ENCODE results near the gene ARHGEF7.

ARHGEF7 gene

GRCh38 chr13:111328574-111329410 lies 213.7 kb downstream of the ARHGEF7 start:
- no peak for DNase-seq

DNA sequence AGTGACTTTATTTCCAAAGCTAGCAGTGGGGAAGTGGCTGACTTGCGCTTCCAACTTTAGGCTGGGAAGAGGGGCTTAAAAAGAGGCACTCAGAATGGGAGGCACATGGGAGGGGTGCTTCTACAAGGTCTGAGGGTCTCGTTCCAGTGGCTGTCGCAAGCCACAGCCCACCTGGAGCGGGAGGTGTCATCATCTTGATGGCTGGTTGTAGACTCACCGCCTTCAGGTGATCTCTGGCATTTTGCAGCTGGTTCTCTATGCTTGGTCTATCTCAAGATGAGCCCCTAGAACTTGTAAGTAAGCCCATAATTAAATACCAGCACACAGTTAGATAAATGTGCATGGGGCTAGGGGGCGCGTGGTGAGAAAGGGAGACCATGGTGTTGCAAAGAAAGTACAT lies 214.5 kb downstream of the ARHGEF7 start:
- no peak for DNase-seq

DNA sequence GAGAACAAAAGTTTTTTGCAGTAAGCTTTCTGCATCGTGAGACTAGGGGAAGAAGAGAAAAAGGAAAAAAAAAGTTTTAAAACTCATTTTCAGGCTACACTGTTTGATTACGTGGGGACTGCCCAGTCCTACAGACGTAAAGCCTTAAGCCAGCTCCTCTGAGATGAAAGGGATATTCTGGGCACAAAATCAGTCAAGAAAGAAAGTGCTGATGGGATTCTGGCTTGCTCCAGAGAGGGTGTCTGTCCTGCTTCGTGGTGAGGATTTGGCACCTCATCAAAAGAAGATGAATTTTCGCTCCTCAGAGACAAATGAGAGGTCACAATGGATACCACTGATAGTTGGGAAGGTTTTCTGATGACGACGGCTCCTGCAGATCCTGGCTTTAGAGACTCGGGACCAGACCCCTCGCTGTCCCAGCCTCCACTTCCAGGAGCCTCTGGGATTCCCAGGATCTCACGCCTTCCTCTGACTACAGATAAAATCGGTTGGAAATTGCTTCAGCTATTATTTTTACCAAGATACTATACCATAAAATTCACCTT lies 215.0 kb downstream of the ARHGEF7 start:
- no peak for DNase-seq

- DNase-seq, result no peak
These were observed 220.2 kb downstream of the ARHGEF7 start for GRCh38 chr13:111335298-111335697.

DNA sequence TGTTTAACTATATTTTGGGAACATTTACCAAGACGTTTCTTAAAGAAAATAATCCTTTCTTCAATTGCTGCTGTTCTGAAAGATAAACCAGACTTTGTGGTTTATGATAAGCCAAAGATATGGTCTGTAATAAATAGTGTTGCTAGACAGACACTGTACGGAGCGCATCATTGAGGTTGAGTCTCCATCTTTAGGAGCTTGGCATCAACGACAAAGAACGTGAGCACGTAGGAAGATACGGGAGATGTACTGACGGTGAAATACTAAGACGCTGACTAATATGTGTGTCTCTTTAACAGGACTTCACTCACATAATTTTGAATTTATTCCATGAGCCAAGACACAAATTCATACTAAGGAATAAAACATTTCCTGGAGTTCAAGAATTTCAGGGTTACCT lies 221.6 kb downstream of the ARHGEF7 start:
- no peak for DNase-seq

GRCh38 chr13:111337206-111337605 lies 222.1 kb downstream of the ARHGEF7 start:
- no peak for DNase-seq

DNA sequence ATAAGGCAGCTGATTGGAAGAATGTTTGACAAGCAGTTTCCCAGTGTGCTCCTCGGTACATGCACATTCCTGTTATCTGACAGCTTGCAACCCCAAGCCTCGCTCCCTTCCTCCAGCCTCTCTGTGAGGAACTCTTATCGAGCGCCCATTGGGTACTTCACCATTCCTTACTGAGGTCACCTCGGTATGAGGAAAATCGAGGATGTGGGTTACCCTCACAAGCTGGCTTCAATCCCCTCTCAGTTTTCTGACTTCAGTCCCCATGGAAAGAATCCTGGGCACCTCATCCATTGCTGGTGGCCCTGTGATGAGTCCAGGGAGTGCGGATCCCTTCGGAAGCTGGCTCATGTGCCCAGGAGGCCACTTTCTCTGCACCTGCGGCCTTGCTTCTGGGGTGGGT lies 222.6 kb downstream of the ARHGEF7 start:
- DNase-seq, result no peak

DNA sequence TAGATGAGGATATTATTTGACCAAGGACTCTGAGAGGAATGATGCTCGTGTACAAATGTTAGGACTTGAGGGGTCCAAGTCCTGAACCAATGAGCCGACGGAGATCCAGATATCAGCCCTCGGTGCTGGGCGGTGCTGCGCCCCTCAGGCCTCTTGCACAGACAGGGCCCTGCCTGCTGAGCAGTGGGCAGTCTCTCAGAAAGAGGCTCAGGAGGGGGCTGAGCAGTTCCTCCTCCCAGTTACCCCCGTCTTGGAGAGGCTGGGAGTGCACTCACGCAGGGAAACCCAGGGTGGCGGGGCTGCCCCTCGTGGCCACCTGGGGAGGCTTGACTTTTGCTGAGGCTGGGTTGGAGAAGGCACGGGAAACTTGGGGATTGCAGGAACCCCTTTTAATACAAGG lies 223.7 kb downstream of the ARHGEF7 start:
- DNase-seq, result no peak

DNA sequence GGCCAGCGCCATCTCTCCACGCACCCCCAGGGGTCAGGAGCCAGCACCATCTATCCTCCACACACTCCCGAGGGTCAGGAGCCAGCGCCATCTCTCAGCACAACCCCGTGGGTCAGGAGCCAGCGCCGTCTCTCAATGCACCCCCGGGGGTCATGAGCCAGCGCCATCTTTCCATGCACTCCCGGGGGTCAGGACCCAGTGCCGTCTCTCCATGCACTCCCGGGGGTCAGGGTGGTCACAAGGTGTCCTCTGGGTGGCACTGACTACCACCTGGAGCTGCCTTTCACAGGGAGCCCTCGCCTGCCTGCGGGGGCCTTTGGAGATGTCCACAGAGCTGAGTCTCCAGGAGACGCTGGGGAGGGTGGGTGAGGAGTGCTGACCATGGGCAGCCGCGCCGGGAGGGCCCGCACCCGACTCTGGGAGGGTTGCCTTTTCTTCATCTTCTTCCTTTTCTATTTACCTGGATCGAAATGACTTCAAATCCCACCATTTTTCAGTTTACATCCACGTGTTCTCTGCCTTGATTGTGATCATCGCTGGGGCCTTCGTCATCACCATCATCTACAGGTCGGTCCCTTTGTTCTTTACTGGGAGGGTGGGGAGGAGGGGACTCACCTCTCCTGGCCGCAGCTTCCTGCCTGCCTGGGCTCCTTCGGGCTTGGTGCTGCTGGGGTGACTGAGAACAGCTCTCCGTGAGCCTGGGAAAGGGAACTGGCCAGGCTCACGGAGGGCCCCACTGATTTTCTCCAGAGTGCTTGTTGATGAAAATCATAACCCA lies 224.4 kb downstream of the ARHGEF7 start:
- no peak for DNase-seq

DNA sequence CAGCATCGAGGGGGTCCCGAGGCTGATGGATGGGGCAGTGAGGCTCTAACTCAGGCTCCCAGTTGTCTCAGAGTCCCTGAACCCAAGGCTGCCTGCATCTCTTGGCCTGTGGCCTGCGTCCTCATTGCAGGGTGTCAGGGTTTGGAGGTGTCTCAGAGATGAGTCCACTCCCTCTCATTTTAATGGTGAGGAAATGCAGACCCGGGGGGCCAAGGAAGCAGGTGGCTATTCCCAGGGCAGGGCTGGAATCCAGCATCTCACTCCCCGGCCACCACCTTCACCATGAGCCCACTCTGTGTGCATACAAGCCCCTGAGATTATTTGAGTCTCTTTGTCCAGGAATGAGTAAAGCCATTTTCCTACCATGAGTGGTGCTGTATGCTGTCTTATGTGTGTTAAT lies 226.8 kb downstream of the ARHGEF7 start:
- no peak for DNase-seq

DNA sequence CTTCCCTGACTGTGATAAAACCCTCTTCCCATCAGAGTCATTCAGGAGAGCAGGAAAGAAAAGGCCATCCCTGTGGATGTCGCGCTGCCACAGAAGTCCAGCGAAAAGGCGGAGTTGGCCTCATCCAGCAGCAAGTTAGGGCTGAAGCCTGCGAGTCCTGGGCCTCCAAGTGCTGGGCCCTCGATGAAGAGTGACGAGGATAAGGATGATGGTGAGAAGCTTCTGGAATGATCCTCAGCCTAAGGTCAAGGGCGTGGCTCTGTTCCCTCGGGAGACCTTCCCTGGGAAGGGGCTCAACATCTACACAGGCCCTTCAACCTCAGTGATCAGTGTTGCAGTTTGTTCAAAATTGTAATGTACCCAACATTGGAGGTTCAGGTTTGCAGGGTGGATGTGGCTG lies 227.6 kb downstream of the ARHGEF7 start:
- no peak for DNase-seq

DNA sequence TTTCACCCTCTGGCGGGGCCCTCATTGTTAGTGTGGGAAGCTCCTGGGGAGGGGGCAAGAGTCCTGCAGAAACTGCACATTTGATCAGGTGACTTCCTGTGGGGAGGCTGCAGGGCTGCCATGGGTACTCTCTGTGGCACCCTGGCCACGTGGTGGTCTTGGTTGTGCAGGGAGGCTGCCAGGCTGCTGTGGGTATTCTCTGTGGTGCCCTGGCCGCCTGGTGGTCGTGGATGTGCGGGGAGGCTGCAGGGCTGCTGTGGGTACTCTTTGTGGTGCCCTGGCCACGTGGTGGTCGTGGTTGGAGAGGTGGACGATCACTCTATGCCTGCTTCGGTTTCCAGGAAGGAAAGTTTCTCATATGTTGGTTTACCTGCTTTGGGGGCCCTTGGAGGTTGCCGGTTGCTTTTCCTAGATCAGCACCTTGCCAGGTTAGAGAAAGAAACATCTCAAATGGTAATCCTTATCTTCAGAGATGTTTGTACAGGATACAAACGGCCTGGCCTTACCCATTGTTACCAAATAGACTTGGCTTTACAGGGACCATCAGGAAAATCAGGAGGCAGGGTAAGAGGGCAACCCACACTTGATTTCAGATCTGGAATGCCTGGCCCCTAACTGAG lies 228.2 kb downstream of the ARHGEF7 start:
- no peak for DNase-seq

GRCh38 chr13:111344471-111345191 lies 229.5 kb downstream of the ARHGEF7 start:
- no peak for DNase-seq

- no peak for DNase-seq
These were observed 230.6 kb downstream of the ARHGEF7 start for GRCh38 chr13:111345682-111346081.

DNA sequence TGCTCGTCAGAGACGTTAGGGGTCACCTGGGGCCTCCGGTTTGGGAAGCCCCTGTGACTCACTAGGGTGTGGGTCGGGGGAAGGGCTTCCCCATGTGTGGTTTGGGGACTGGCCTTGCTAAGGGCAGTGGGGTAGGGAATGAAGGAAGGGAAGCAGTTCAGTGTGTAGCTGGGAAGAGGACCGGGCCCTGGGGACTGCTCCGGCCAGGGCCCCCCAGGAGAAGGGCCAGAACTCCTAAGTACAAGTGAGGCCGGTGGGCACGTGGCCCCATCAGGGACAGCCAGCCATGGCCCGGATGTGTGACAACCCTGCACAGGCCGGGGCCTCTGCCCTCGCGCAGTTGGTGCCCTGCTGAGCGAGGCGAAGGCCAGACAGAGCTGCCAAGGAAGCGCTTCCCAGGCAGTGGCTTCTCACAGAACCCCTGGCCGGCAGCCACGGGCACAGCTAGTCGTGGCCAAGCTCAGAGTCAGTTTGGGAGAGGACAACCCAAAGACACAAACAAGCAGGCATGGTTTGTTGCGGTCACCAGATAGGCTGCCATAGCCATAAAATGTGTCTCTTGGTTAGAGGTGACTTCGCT lies 231.1 kb downstream of the ARHGEF7 start:
- DNase-seq, result no peak

- no peak for DNase-seq
These were observed 232.3 kb downstream of the ARHGEF7 start for GRCh38 chr13:111347438-111347837.

DNA sequence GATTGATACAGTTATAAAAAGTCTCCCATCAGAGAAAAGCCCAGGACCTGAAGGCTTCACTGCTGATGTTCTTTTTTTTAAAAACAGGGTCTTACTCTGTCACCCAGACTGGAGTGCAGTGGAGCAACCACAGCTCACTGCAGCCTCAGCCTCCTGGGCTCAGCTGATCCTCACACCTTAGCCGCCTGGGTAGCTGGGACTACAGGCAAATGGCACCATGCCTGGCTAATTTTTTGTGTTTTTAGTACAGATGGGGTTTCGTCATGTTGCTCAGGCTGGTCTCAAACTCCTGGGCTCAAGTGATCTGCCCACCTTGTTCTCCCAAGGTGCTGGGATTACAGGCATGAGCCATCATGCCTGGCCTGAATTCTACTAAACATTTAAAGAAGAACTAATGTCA lies 238.4 kb downstream of the ARHGEF7 start:
- no peak for DNase-seq

- DNase-seq, result no peak
These were observed 239.7 kb downstream of the ARHGEF7 start for GRCh38 chr13:111354789-111355188.
